Stimulated activated CD8-positive, alpha-beta memory T cell treated with anti-CD3 and anti-CD28 coated beads, Interleukin-4, amount 100 ng/mL, for 48 hours (primary cell): ENCODE results near the gene ZCCHC7.
A peak's percentile ranks its signal among the peaks of the same experiment; 100 is the strongest.

ENCODE experiments used
- DNase-seq: peaks from one replicate; pipeline ENCODE4 v3.0.0-alpha.2; 2020

Gene ZCCHC7

GRCh38 chr9:37342895-37343294 lies 222.5 kb downstream of the ZCCHC7 start:
- no peak for DNase-seq

GRCh38 chr9:37343724-37344123 lies 223.3 kb downstream of the ZCCHC7 start:
- no peak for DNase-seq

- no peak for DNase-seq
Measured at GRCh38 chr9:37345038-37345437, 224.7 kb downstream of the ZCCHC7 start.

GRCh38 chr9:37348917-37349316 lies 228.5 kb downstream of the ZCCHC7 start:
- DNase-seq: no peak

- DNase-seq: no peak
Measured at GRCh38 chr9:37350486-37351190, 230.3 kb downstream of the ZCCHC7 start.

GRCh38 chr9:37353791-37354190 lies 233.4 kb downstream of the ZCCHC7 start:
- no peak for DNase-seq

- DNase-seq: no peak
Measured at GRCh38 chr9:37362430-37362829, 242.1 kb downstream of the ZCCHC7 start.

- DNase-seq: no peak
Measured at GRCh38 chr9:37363124-37363523, 242.8 kb downstream of the ZCCHC7 start.

- no peak for DNase-seq
Measured at GRCh38 chr9:37364136-37364535, 243.8 kb downstream of the ZCCHC7 start.

- no peak for DNase-seq
Measured at GRCh38 chr9:37364751-37365360, 244.5 kb downstream of the ZCCHC7 start.

- DNase-seq: no peak
Measured at GRCh38 chr9:37369671-37370070, 249.3 kb downstream of the ZCCHC7 start.

GRCh38 chr9:37370282-37370681 lies 249.9 kb downstream of the ZCCHC7 start:
- no peak for DNase-seq

- DNase-seq: no peak
Measured at GRCh38 chr9:37370968-37371563, 250.7 kb downstream of the ZCCHC7 start.

GRCh38 chr9:37371565-37372464 lies 251.4 kb downstream of the ZCCHC7 start:
- DNase-seq: peak; percentile 36

GRCh38 chr9:37372839-37373238 lies 252.5 kb downstream of the ZCCHC7 start:
- DNase-seq: no peak

GRCh38 chr9:37373621-37374020 lies 253.2 kb downstream of the ZCCHC7 start:
- DNase-seq: no peak

- no peak for DNase-seq
Measured at GRCh38 chr9:37374892-37375291, 254.5 kb downstream of the ZCCHC7 start.

GRCh38 chr9:37377688-37378612 lies 257.6 kb downstream of the ZCCHC7 start:
- no peak for DNase-seq

GRCh38 chr9:37378613-37379004 lies 258.2 kb downstream of the ZCCHC7 start:
- DNase-seq: no peak

GRCh38 chr9:37379835-37380234 lies 259.5 kb downstream of the ZCCHC7 start:
- DNase-seq: no peak

GRCh38 chr9:37380570-37380969 lies 260.2 kb downstream of the ZCCHC7 start:
- no peak for DNase-seq

- no peak for DNase-seq
Measured at GRCh38 chr9:37381094-37381741, 260.8 kb downstream of the ZCCHC7 start.
